GM10266 (cell line): ENCODE data around the gene RFNG.

ENCODE experiments used
- DNase-seq: peaks from one replicate; pipeline ENCODE4 v3.0.0; 2012; ENCODE audit errors: extremely low spot score
- CTCF ChIP-seq: IDR thresholded peaks from 2 replicates; pipeline ENCODE4 v1.5.1; 2012; ENCODE audit warnings: mild to moderate bottlenecking, low read depth; ENCODE audit not compliant: control insufficient read depth, insufficient read depth; ENCODE audit errors: missing control alignments

RFNG gene

GRCh38 chr17:82061047-82061925 is 9.7 kb upstream of the RFNG start:
- no peak for TF ChIP-seq CTCF
- no peak for DNase-seq

- TF ChIP-seq CTCF, result no peak
- DNase-seq, result no peak
Observed at GRCh38 chr17:82060614-82061013, 9.0 kb upstream of the RFNG start.

GRCh38 chr17:82060001-82060380 is 8.4 kb upstream of the RFNG start:
- no peak for DNase-seq
- no peak for TF ChIP-seq CTCF

- TF ChIP-seq CTCF, result no peak
- DNase-seq, result no peak
Observed at GRCh38 chr17:82059272-82060000, 7.8 kb upstream of the RFNG start.

- TF ChIP-seq CTCF, result no peak
- no peak for DNase-seq
Observed at GRCh38 chr17:82058855-82059249, 7.2 kb upstream of the RFNG start.

GRCh38 chr17:82058230-82058854 is 6.7 kb upstream of the RFNG start:
- no peak for TF ChIP-seq CTCF
- no peak for DNase-seq
